ENCODE data around the gene CRYBG1.

CRYBG1 gene

GRCh38 chr6:106462923-106463557, 102.5 kb downstream of the CRYBG1 start:
- no peak for DNase-seq

GRCh38 chr6:106466211-106466610, 105.7 kb downstream of the CRYBG1 start:
- no peak for DNase-seq

DNA sequence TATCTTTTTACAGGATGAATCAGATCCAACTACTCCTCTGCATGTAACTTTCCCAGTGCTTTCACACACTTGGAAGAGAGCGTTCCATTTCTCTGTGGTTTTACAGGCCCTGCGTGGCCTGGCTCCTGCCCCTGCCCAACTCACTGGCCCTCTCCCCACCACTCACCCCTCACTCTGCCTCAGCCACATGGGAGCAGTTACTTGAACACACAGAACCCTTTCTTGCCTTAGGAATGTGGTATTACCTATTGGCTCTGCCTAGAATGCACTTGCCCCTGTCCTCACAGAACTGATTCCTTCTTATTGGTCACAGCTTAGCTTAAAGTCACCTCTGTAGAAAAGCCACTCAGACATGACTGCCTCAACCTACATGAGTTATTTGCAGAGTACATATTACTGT, 108.4 kb downstream of the CRYBG1 start:
- no peak for DNase-seq

- no peak for DNase-seq
Observed at GRCh38 chr6:106469882-106470281, 109.4 kb downstream of the CRYBG1 start.

DNA sequence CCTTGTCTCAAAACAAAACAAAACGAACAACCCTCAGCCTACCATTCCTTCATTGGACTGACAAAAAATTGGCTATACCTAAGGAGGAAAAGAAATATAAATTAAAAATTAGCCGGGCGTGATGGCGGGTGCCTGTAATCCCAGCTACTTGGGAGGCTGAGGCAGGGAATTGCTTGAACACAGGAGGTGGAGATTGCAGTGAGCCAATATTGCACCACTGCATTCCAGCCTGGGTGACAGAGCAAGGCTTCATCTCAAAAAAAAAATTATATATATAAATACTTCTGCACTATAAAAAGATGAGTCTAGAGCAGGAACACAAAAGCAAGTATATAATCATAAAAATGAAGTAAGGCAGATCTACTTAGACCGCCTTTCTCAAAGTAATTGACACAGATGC, 109.8 kb downstream of the CRYBG1 start:
- DNase-seq: no peak

DNA sequence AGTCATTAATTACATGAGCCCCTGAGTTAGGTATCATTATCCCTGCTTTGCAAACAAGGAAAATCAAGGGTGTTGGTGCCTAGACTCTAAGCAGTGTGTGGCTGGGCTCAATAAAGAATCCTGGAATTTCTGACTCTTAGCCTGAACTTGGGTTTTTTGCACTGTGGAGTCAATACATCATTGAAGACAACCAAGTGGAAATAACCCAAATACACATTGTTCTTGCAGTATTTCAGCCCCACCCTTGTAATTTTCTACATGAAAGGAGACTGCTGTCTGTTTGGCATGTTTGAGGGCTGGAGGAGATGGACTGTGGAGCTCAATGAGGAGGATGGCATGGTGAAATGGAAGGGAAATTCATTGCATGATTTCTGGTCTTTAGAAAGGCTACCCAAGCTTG, 110.3 kb downstream of the CRYBG1 start:
- DNase-seq: no peak

- DNase-seq: no peak
Observed at GRCh38 chr6:106473812-106474211, 113.3 kb downstream of the CRYBG1 start.

GRCh38 chr6:106474466-106474865, 113.9 kb downstream of the CRYBG1 start:
- DNase-seq: no peak

GRCh38 chr6:106475284-106475683, 114.8 kb downstream of the CRYBG1 start:
- DNase-seq: no peak

GRCh38 chr6:106476331-106477105, 116.0 kb downstream of the CRYBG1 start:
- DNase-seq: no peak

DNA sequence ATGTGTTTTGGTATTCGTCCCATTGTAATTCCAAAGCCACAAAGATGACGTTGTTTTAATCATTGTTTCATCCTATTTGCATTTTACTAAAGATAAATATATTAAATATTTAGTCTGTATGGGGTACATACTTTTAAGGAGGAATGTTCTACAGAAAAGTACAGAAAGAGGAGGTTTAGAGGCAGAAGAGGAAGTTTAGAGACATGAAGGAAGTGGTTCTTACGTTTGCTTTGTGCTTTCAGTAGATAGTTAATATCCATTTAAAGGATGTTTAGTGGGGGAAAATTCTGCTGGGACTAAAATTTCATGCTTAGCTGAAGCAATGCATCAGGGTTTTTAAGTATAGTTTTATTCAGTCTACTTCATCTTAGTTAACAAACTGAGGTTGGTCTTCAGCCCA, 116.6 kb downstream of the CRYBG1 start:
- no peak for DNase-seq

DNA sequence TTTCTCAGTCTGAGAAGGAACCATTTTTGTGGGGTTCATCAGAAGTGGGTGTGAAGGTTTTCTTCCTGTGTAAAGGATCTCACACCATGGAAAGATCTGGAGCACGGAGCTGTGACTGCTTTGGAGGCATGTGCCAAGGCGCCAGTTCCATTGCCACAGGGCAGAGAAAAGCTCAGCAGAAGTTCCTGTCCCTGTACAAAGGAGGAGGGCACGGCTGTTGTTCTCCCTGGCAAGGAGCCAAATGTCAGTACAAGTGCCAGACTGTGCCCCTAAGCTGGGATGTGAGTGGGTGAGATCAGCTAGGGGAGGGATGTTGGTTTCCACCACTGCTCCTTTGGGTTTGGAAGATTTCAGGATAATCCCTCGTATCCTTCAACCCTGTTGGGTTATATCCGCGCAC, 117.3 kb downstream of the CRYBG1 start:
- no peak for DNase-seq

- no peak for DNase-seq
Observed at GRCh38 chr6:106486236-106486635, 125.7 kb downstream of the CRYBG1 start.

- DNase-seq: no peak
Observed at GRCh38 chr6:106488494-106489370, 128.2 kb downstream of the CRYBG1 start.

GRCh38 chr6:106490030-106490429, 129.5 kb downstream of the CRYBG1 start:
- DNase-seq: no peak

- no peak for DNase-seq
Observed at GRCh38 chr6:106490436-106490835, 129.9 kb downstream of the CRYBG1 start.

GRCh38 chr6:106490974-106491373, 130.5 kb downstream of the CRYBG1 start:
- DNase-seq: no peak

- no peak for DNase-seq
Observed at GRCh38 chr6:106495014-106495413, 134.5 kb downstream of the CRYBG1 start.

GRCh38 chr6:106496823-106497222, 136.3 kb downstream of the CRYBG1 start:
- no peak for DNase-seq

DNA sequence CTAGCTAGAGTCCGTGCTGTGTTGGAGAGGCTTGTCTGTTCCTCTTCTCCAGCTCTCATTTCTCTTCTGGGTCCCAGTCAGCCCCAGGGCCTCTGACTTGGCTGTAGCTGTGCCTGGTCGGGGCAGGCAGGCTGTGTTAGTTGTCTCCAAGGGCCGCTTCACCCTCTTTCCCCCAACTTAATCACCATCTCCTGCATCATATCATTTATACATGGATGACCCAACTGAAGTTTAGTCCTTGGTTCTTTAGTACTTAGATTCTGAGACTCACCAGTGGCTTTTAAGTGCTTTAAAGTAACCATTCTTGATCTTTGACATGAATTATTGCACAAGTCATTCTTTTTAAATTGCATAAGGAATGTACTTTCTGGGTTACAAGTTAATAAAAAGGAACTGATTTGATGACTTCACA, 141.4 kb downstream of the CRYBG1 start:
- no peak for DNase-seq

DNA sequence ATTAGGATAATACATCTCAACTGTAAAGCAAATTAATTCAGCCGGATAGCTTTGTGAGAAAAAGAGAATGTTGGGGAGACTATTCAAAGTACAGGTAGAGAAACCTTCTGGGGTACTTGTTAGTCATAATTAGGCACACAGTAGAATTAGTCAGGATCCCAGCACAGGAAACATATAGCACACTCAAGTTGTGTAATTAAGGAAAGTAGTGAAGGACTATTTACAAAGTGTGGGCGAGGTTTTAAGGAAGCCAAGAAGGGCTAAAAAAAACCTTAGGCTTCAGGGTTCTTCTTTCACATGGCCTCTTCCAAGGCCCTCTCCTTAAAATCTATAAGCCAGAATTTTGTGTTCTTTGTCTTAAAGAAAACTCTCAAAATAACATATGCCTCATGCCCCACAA, 142.0 kb downstream of the CRYBG1 start:
- no peak for DNase-seq

GRCh38 chr6:106508277-106508676, 147.8 kb downstream of the CRYBG1 start:
- DNase-seq: no peak

DNA sequence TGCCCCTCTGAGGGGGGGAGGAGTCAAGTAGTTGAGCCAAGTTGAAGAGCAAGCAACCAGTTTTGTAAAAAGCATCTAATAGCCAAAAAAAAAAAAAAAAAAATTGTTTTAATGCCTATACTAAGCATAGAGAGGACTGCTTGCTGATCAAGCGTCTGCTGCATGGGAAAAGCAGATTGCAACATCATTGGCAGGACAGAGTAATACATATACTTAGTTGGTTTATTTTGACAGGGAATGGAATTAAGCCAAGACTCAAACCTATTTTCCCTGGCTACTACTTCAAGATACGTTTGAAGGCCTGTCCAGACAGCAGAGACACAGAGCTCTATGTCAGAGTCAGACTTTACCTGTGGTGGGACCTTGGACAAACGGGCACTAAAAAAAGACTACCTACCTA, 148.3 kb downstream of the CRYBG1 start:
- no peak for DNase-seq
